ENCODE data around the gene REC114.

REC114 gene

DNA sequence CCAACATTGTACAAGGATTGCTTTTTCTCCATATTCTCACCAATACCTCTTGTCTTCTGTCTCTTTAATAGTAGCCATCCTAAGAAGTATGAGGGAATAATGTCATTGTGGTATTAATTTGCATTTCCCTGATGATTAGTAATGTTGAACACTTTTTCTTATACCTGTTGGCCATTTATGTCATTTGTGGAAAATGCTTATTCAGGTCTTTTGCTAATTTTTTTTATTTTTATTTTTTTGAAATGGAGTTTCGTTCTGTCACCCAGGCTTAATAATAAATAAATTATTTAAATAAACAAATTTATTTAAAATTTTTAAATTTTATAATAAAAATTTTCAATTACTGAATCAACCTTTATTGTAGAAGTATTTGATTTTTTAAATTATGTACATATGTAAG, 37.1 kb downstream of the REC114 start:
- no peak for TF ChIP-seq FOXP2 (optimal IDR thresholded peaks at IDR 0.05; ENCODE audit: borderline replicate concordance, extremely low read depth, extremely low read length, insufficient read depth)
- TF ChIP-seq, protein P1, sequence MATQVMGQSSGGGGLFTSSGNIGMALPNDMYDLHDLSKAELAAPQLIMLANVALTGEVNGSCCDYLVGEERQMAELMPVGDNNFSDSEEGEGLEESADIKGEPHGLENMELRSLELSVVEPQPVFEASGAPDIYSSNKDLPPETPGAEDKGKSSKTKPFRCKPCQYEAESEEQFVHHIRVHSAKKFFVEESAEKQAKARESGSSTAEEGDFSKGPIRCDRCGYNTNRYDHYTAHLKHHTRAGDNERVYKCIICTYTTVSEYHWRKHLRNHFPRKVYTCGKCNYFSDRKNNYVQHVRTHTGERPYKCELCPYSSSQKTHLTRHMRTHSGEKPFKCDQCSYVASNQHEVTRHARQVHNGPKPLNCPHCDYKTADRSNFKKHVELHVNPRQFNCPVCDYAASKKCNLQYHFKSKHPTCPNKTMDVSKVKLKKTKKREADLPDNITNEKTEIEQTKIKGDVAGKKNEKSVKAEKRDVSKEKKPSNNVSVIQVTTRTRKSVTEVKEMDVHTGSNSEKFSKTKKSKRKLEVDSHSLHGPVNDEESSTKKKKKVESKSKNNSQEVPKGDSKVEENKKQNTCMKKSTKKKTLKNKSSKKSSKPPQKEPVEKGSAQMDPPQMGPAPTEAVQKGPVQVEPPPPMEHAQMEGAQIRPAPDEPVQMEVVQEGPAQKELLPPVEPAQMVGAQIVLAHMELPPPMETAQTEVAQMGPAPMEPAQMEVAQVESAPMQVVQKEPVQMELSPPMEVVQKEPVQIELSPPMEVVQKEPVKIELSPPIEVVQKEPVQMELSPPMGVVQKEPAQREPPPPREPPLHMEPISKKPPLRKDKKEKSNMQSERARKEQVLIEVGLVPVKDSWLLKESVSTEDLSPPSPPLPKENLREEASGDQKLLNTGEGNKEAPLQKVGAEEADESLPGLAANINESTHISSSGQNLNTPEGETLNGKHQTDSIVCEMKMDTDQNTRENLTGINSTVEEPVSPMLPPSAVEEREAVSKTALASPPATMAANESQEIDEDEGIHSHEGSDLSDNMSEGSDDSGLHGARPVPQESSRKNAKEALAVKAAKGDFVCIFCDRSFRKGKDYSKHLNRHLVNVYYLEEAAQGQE (IDR thresholded peaks at IDR 0.05; ENCODE audit: insufficient read depth in 1 of 2, low read depth in 2 of 2, low read length in 2 of 2): no peak
- no peak for TF ChIP-seq SIN3A (IDR thresholded peaks at IDR 0.05; ENCODE audit: borderline replicate concordance, insufficient read depth, low read length)
- no peak for TF ChIP-seq TAF1 (IDR thresholded peaks at IDR 0.05; ENCODE audit: borderline replicate concordance, insufficient read depth, low read length)
- no peak for TF ChIP-seq POLR2AphosphoS5 (IDR thresholded peaks at IDR 0.05; ENCODE audit: low read depth, low read length)

DNA sequence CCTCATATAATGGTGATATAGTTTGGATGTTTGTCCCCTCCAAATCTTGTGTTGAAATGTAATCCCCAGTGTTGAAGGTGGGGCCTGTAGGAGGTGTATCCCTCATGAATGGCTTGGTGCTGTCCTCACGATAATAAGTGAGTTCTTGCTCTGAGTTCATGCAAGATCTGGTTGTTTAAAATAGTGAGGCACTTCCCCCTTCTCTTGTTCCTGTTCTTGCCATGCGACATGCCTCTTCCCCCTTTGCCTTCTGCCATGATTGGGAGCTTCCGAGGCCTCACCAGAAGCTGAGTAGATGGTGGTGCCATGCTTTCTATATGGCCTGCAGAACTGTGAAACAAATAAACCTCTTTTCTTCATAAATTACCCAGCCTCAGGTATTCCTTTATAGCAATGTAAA, 39.2 kb downstream of the REC114 start:
- no peak for TF ChIP-seq FOXP2 (optimal IDR thresholded peaks at IDR 0.05; ENCODE audit: borderline replicate concordance, extremely low read depth, extremely low read length, insufficient read depth)
- no peak for TF ChIP-seq TAF1 (IDR thresholded peaks at IDR 0.05; ENCODE audit: borderline replicate concordance, insufficient read depth, low read length)
- no peak for TF ChIP-seq SIN3A (IDR thresholded peaks at IDR 0.05; ENCODE audit: borderline replicate concordance, insufficient read depth, low read length)
- TF ChIP-seq, protein P1 (IDR thresholded peaks at IDR 0.05; ENCODE audit: insufficient read depth in 1 of 2, low read depth in 2 of 2, low read length in 2 of 2): no peak
- TF ChIP-seq POLR2AphosphoS5 (IDR thresholded peaks at IDR 0.05; ENCODE audit: low read depth, low read length): no peak

DNA sequence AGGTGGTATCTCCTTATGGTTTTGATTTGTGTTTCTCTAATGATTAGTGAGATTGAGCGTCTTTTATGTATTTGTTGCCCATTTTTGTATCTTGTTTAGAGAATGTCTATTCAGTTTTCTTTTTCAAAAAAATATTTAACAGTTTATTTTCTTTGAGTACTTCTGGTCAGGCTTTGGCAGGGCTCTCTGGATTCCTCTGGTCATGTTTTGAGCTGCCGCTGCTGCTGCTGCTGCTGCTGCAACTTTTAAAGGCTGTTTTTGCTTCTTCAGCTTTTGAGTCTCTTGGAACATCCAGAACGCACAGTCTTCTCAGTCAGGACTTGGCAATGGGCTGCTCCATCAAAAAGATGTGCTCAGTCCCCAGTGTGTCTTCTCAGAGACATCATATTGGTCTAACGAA, 40.1 kb downstream of the REC114 start:
- TF ChIP-seq FOXP2 (optimal IDR thresholded peaks at IDR 0.05; ENCODE audit: borderline replicate concordance, extremely low read depth, extremely low read length, insufficient read depth) (no peak), SIN3A (IDR thresholded peaks at IDR 0.05; ENCODE audit: borderline replicate concordance, insufficient read depth, low read length) (no peak), POLR2AphosphoS5 (IDR thresholded peaks at IDR 0.05; ENCODE audit: low read depth, low read length) (no peak), TAF1 (IDR thresholded peaks at IDR 0.05; ENCODE audit: borderline replicate concordance, insufficient read depth, low read length) (no peak)
- TF ChIP-seq, protein P1 (IDR thresholded peaks at IDR 0.05; ENCODE audit: insufficient read depth in 1 of 2, low read depth in 2 of 2, low read length in 2 of 2): no peak

DNA sequence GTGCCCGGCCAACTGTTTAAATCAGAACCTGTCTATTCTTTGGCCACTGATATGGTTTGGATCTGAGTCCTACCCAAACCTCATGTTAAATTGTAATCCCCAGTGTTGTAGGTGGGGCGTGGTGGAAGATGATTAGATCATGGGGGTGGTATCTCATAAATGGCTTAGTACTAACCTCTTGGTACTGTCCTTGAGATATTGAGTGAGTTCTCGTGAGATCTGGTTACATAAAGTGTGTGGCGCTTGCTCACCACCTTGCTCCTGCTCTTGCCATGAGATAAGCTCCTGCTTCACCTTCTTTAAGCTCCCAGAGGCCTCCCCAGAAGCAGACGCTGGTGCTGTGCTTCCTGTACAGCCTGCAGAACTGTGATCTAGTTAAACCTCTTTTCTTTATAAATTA, 42.4 kb downstream of the REC114 start:
- TF ChIP-seq FOXP2 (optimal IDR thresholded peaks at IDR 0.05; ENCODE audit: borderline replicate concordance, extremely low read depth, extremely low read length, insufficient read depth): no peak
- no peak for TF ChIP-seq POLR2AphosphoS5 (IDR thresholded peaks at IDR 0.05; ENCODE audit: low read depth, low read length)
- TF ChIP-seq SIN3A (IDR thresholded peaks at IDR 0.05; ENCODE audit: borderline replicate concordance, insufficient read depth, low read length): no peak
- TF ChIP-seq, protein P1 (IDR thresholded peaks at IDR 0.05; ENCODE audit: insufficient read depth in 1 of 2, low read depth in 2 of 2, low read length in 2 of 2): no peak
- TF ChIP-seq TAF1 (IDR thresholded peaks at IDR 0.05; ENCODE audit: borderline replicate concordance, insufficient read depth, low read length): no peak

DNA sequence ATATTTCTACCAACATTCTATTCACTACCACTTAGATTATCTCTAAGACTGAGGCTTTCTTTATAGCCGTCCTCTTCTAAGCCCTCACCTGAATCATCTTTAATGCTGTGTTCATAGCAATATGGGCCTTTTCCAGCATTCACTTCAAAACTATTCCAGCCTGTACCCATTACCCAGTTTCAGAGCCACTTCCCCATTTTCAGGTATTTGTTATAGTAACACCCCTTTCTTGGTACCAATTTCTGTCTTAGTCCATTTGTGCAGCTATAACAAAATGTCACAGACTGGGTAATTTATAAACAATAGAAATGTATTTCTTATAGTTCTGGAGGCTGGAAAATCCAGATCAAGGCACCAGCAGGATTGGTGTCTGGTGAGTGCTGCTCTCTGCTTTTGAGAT, 45.7 kb downstream of the REC114 start:
- TF ChIP-seq TAF1 (IDR thresholded peaks at IDR 0.05; ENCODE audit: borderline replicate concordance, insufficient read depth, low read length) (no peak), FOXP2 (optimal IDR thresholded peaks at IDR 0.05; ENCODE audit: borderline replicate concordance, extremely low read depth, extremely low read length, insufficient read depth) (no peak), POLR2AphosphoS5 (IDR thresholded peaks at IDR 0.05; ENCODE audit: low read depth, low read length) (no peak), SIN3A (IDR thresholded peaks at IDR 0.05; ENCODE audit: borderline replicate concordance, insufficient read depth, low read length) (no peak)
- TF ChIP-seq, protein P1 (IDR thresholded peaks at IDR 0.05; ENCODE audit: insufficient read depth in 1 of 2, low read depth in 2 of 2, low read length in 2 of 2): no peak

All from PFSK-1 (cell line).